ENCODE measurements around the gene OR4N2.

DNA sequence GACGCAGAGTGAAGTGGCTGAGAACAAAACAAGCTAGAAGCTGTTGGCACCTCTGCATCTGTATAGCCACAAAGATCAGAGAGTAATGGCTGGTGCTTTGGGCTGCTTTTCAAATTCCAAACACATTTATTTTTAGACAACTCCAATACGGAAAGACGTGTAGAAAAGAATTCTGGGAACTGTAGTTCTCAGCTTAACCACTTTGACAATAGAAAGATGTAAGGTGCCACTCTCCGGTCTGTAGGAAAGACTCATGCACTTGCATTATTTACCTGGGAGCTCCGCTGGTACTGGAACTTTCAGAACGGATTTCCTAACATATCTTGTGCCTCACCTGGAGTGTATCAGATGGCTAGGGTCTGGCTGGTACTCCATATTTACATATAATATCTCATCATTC is 69.6 kb downstream of the OR4N2 start:
- no peak for TF ChIP-seq POLR2A (IDR thresholded peaks at IDR 0.05; ENCODE audit: low read length)
- no peak for TF ChIP-seq GATA1 (IDR thresholded peaks at IDR 0.05; ENCODE audit: low read depth, low read length)
